ENCODE results near the gene SAV1.

DNA sequence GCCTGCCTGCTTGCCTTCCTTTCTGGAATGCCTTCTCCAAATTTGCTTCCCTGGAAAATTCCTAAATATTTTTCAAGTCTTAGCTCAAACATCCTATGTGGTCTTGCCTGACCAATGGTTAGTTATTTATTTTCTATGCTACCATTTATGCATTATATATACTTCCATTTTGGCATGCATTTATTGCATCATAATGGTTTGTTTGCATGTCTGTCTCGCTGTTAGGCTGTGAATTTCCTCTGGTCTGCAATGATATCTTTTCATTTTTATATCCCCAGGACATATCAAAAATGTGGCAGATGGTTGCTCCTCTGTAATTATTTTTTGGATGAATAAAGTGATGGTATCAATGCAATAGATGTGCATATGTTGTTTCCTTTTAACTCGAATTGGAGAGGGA lies 77.6 kb downstream of the SAV1 start:
- TF ChIP-seq, protein P1, sequence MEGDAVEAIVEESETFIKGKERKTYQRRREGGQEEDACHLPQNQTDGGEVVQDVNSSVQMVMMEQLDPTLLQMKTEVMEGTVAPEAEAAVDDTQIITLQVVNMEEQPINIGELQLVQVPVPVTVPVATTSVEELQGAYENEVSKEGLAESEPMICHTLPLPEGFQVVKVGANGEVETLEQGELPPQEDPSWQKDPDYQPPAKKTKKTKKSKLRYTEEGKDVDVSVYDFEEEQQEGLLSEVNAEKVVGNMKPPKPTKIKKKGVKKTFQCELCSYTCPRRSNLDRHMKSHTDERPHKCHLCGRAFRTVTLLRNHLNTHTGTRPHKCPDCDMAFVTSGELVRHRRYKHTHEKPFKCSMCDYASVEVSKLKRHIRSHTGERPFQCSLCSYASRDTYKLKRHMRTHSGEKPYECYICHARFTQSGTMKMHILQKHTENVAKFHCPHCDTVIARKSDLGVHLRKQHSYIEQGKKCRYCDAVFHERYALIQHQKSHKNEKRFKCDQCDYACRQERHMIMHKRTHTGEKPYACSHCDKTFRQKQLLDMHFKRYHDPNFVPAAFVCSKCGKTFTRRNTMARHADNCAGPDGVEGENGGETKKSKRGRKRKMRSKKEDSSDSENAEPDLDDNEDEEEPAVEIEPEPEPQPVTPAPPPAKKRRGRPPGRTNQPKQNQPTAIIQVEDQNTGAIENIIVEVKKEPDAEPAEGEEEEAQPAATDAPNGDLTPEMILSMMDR (IDR thresholded peaks at IDR 0.05; ENCODE audit: poor library complexity), result no peak
- no peak for TF ChIP-seq EZH2 (IDR thresholded peaks at IDR 0.05; ENCODE audit: borderline replicate concordance)
- TF ChIP-seq EZH2phosphoT487 (IDR thresholded peaks at IDR 0.05; ENCODE audit: low read depth, severe bottlenecking, unreplicated experiment), result no peak

All from hepatocyte (in vitro differentiated cells).